Measurements from ENCODE around the gene CD300LF. TPM values are rescaled to one million over a fixed set of nuclear protein-coding genes. Genes with fewer than 3 reads are reported as not detected.

Gene CD300LF
- total RNA-seq, 2 donors from 2014 or later: 2.2 TPM; not detected in 1

GRCh38 chr17:74742978-74743545 lies 30.3 kb upstream of the CD300LF start:
- Mint-ChIP-seq H3K27ac (peak overlapping the region; percentile 74 to 76), H3K27me3 (no peaks in the 10 kb centered on the region), H3K4me3 (peak overlapping the region; percentile 72), H3K4me1 (ENCODE audit: low read depth in 2 of 2) (peaks cover 59 to 66% of the 10 kb centered on the region in 2 donors), H3K9me3 (no peaks in the 10 kb centered on the region), H3K36me3 (no peaks in the 10 kb centered on the region)
- DNase-seq (ENCODE audit: low spot score) (peak; percentile 34), ATAC-seq (no peak)

DNA sequence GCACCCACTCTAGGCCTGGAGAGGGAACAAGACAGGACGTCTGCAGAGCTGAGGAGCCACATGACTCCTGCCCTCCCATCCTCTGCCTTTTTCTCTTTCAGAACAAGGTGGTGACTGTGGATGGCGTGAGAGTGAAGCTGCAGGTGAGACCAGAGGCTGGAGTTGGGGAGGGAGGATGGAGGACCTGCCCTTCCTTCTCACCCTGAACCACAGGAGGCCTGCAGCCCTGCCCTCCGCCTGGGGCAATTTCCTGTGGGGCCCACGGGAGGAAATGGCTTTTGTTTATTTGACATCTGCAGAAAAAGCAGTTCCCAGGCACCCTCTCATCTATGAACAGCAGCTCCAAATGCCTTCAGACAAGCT lies 29.4 kb upstream of the CD300LF start:
- H3K36me3 Mint-ChIP-seq: no peaks in the 10 kb centered on the region
- peak overlapping the region; percentile 72 for H3K4me3 Mint-ChIP-seq
- DNase-seq (ENCODE audit: low spot score) (peak; percentile 80), ATAC-seq (peak; percentile 45 to 55)
- peak overlapping the region; percentile 74 to 76 for H3K27ac Mint-ChIP-seq
- no peaks in the 10 kb centered on the region for H3K9me3 Mint-ChIP-seq
- H3K4me1 Mint-ChIP-seq (ENCODE audit: low read depth in 2 of 2): peaks cover 66 to 71% of the 10 kb centered on the region in 2 donors
- no peaks in the 10 kb centered on the region for H3K27me3 Mint-ChIP-seq

GRCh38 chr17:74740641-74741387 lies 28.1 kb upstream of the CD300LF start:
- no peak for ATAC-seq

DNA sequence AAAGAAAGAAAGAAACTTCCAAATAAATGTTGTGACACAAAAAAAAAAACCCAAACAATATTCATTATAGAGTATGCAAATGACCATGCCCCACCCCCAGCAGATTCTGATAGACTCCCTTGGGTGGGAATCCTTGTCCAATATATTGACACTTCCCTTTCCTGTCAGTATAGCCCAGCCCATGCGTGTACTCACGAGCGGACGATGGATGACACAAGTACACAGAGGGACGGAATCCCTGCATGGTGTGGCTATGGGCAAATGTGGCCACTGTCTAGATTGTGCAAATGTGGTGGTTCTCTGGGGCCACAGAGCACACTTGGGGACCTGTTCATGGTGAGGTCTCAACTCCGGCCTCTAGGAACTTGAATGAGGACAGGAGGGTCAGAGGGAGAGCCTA lies 27.4 kb upstream of the CD300LF start:
- peaks cover 66 to 68% of the 10 kb centered on the region in 2 donors for H3K4me1 Mint-ChIP-seq (ENCODE audit: low read depth in 2 of 2)
- no peak for ATAC-seq
- H3K4me3 Mint-ChIP-seq: peak overlapping the region; percentile 66
- peaks cover 0 to 2% of the 10 kb centered on the region in 2 donors for H3K27me3 Mint-ChIP-seq
- H3K27ac Mint-ChIP-seq: peak overlapping the region; percentile 5 to 68
- no peaks in the 10 kb centered on the region for H3K9me3 Mint-ChIP-seq
- DNase-seq (ENCODE audit: low spot score): peak; percentile 22
- no peaks in the 10 kb centered on the region for H3K36me3 Mint-ChIP-seq

More at GRCh38 chr17:74740641-74741387, 28.1 kb upstream of the CD300LF start:
- H3K4me1 Mint-ChIP-seq (ENCODE audit: low read depth in 2 of 2): peaks cover 66 to 68% of the 10 kb centered on the region in 2 donors
- H3K4me3 Mint-ChIP-seq: peak overlapping the region; percentile 66
- H3K36me3 Mint-ChIP-seq: no peaks in the 10 kb centered on the region
- H3K27ac Mint-ChIP-seq: peak overlapping the region in 1 of 2 donors; percentile 76
- H3K9me3 Mint-ChIP-seq: no peaks in the 10 kb centered on the region
- DNase-seq (ENCODE audit: low spot score): peak; percentile 37
- peaks cover 0 to 2% of the 10 kb centered on the region in 2 donors for H3K27me3 Mint-ChIP-seq

DNA sequence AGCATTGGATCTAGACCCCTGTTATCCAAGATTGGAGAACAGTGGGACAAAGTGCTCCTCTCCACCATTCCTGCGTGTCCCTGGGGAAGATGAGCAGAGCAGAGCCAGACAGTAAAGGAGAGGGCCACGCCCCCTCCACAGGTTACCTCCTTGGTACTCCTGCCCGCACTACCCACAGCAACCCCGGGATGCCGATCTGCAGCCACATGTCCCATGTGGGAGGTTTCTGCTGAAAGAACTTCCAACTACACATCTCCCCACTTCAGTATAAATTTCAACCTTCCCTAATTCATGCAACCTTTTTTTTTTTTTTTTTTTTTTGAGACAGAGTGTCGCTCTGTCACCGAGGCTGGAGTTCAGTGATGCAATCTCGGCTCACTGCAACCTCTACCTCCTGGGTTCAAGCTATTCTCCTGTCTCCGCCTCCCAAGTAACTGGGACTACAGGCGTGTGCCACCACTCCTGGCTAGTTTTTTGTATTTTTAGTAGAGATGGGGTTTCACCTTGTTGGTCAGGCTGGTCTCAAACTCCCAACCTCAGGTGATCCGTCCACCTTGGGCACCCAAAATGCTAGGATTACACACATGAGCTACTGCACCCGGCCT lies 26.6 kb upstream of the CD300LF start:
- DNase-seq (ENCODE audit: low spot score) (peak; percentile 40), ATAC-seq (no peak)
- no peaks in the 10 kb centered on the region for H3K9me3 Mint-ChIP-seq
- peaks cover 7 to 8% of the 10 kb centered on the region in 2 donors for H3K27me3 Mint-ChIP-seq
- peak overlapping the region; percentile 77 for H3K4me3 Mint-ChIP-seq
- H3K4me1 Mint-ChIP-seq (ENCODE audit: low read depth in 2 of 2): peaks cover 60 to 62% of the 10 kb centered on the region in 2 donors
- H3K36me3 Mint-ChIP-seq: no peaks in the 10 kb centered on the region
- peak overlapping the region; percentile 41 to 60 for H3K27ac Mint-ChIP-seq

- Mint-ChIP-seq H3K9me3 (no peaks in the 10 kb centered on the region), H3K4me1 (ENCODE audit: low read depth in 2 of 2) (peaks cover 50 to 52% of the 10 kb centered on the region in 2 donors), H3K4me3 (peak overlapping the region; percentile 77), H3K27ac (peak overlapping the region; percentile 41 to 60), H3K36me3 (no peaks in the 10 kb centered on the region), H3K27me3 (peaks cover 11% of the 10 kb centered on the region in 2 donors)
- ATAC-seq (peak; percentile 89 to 90), DNase-seq (ENCODE audit: low spot score) (peak; percentile 90)
These were observed 25.6 kb upstream of the CD300LF start for GRCh38 chr17:74738051-74738996.

DNA sequence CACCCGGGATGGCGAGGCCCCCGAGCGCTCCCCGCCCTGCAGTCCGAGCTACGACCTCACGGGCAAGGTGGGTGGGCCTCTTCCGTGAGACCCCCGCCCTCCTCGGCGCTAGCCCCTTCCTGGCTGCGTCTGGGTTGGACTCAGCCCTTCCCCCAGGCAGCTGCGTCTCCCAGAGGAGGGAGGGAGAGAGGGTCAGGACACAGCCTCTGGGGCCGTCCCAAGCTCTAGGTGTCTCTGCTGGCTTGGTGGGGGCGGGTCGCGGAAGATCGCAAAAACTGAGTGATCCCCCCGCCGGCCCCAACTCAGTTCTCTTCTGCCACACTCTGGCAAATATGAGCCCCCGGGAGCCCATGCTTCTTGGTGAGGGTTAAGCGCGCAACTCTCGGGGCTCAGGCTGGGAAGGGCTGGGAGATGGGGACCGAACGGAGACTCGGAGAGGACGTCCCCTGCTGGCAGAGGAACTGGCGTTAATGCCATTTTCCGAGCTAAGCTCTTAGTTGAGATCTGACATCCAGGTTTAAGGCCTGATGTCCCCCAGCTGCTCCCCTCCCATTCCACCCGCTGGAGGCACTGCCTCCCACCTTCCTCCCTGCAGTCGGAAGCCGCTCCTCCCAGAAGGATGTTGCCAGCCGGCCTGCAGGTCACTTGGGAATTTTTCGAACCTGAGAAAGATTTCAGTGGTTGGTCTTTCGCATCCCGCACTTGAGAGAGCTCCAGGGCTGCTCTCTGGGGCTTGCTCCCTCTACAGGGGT lies 24.8 kb upstream of the CD300LF start:
- ATAC-seq (no peak), DNase-seq (ENCODE audit: low spot score) (peak; percentile 59)
- Mint-ChIP-seq H3K27me3 (peaks cover 11% of the 10 kb centered on the region in 2 donors), H3K9me3 (no peaks in the 10 kb centered on the region), H3K36me3 (no peaks in the 10 kb centered on the region), H3K4me3 (peak overlapping the region; percentile 77), H3K27ac (peak overlapping the region; percentile 41 to 60), H3K4me1 (ENCODE audit: low read depth in 2 of 2) (peaks cover 43 to 44% of the 10 kb centered on the region in 2 donors)

DNA sequence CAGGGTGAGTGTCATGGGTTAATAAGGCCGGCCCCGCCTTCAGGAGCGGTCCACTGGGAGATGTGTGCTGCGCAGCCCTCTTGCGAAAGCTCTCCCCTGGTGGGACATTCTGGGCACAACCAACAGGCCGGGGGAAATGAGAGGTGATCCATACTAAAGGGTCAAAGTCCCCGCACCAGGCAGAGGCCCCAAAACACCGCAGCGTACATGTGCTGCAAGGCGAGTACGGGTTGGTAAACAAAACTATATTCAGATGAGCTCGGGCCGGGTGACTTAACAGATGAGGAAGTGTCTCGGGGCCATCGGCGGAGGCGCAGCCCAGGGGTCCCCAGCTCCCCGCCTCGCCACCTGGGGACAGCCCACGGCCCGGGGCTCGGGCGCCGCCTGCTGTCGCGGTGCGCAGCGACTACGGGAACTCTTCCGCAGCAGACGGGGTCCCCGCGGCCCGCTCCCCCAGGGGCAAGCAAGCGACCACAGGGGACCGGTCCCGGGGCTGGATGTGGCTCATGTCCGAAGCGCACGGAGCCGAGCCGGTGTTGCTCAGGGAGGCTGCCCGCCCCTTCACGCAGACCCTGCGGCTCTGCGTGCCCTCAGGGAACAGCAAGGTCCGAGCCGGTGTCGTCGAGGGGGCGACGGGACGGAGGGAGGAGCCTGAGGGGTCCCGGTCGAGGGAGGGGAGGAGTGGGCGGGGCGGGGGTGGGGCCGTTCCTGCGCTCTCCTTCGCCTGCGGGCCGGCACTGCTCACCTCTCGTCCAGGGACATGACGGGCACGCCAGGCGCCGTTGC lies 24.0 kb upstream of the CD300LF start, which contains the start of gene RAB37:
TSS of gene RAB37 (plus strand) at position 744 of the 786 bp plus-strand sequence. CDS start at position 761, 17 bp downstream.
- peaks cover 11% of the 10 kb centered on the region in 2 donors for H3K27me3 Mint-ChIP-seq
- peak within 1 kb of the TSS; percentile 41 to 60 for H3K27ac Mint-ChIP-seq
- ATAC-seq: peak; percentile 44 to 50
- peaks cover 36% of the 10 kb centered on the region in 2 donors for H3K4me1 Mint-ChIP-seq (ENCODE audit: low read depth in 2 of 2)
- H3K9me3 Mint-ChIP-seq: no peaks in the 10 kb centered on the region
- no peaks in the 10 kb centered on the region for H3K36me3 Mint-ChIP-seq
- peak within 1 kb of the TSS; percentile 81 for H3K4me3 Mint-ChIP-seq
- DNase-seq (ENCODE audit: low spot score): peak; percentile 62

DNA sequence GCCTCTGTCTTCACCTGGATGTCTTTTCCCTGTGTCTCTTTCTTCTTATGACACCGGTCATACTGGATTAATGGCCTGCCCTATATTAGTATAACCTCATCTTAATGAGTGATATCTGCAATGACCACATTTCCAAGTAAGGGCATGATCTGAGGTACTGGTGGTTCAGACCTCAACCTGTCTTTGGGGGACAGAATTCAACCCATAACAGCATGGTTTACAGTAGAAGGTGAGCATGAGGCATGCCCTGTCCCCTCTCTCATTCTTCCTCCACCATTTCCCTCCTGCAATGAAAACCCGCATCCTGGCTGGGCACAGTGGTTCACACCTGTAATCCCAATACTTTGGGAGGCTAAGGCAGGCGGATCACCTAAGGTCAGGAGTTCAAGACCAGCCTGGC lies 21.5 kb upstream of the CD300LF start:
- ATAC-seq: no peak
- Mint-ChIP-seq H3K36me3 (no peaks in the 10 kb centered on the region), H3K27ac (no peak overlapping the region), H3K27me3 (peaks cover 11% of the 10 kb centered on the region in 2 donors), H3K4me3 (no peak overlapping the region), H3K4me1 (ENCODE audit: low read depth in 2 of 2) (peaks cover 26 to 31% of the 10 kb centered on the region in 2 donors), H3K9me3 (no peaks in the 10 kb centered on the region)
- DNase-seq (ENCODE audit: low spot score): no peak

GRCh38 chr17:74733365-74734122 lies 20.8 kb upstream of the CD300LF start:
- Mint-ChIP-seq H3K4me3 (no peak overlapping the region), H3K4me1 (ENCODE audit: low read depth in 2 of 2) (peaks cover 19 to 24% of the 10 kb centered on the region in 2 donors), H3K27me3 (peaks cover 11% of the 10 kb centered on the region in 2 donors), H3K27ac (no peak overlapping the region), H3K9me3 (no peaks in the 10 kb centered on the region), H3K36me3 (no peaks in the 10 kb centered on the region)
- ATAC-seq: no peak
- DNase-seq (ENCODE audit: low spot score): no peak

DNA sequence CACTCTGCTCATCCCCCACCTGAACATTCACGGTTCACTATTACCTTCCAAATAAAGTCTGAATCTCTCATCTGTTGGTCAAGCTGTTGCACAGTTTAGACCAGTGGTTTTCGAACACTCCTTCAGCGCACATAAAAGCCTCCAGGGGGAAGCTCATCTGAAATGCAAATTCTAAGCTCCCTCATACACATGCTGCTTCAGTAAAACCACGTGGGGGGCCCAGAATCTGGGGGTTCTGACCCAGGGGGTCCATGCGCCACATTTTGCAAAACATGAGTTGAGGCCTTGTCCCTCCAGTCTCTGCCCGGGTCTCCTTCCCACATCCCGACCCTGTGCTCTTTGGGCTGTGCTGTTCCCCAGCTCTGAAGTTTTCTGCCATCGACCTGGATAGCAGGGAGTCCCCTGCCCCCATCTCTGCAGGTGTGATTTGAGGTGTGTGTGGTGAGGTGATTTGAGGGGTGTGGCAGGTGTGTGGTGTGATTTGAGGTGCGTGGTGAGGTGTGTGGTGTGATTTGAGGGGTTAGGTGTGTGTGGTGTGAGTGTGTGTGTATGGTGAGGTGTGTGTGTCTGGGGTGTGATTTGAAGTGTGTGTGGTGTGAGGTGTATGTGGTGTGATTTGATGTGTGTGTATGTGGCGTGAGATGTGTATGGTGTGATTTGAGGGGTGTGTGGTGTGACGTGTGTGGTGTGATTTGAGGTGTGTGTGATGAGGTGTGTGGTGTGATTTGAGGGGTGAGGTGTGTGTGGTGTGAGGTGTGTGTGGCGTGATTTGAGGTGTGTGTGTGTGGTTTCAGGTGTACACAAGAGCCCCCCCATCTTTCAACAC lies 19.5 kb upstream of the CD300LF start:
- no peak overlapping the region for H3K27ac Mint-ChIP-seq
- no peak for ATAC-seq

More for the DNA sequence above, 19.5 kb upstream of the CD300LF start:
- no peak for DNase-seq (ENCODE audit: low spot score)
- H3K9me3 Mint-ChIP-seq: no peaks in the 10 kb centered on the region
- H3K36me3 Mint-ChIP-seq: no peaks in the 10 kb centered on the region
- H3K27me3 Mint-ChIP-seq: peaks cover 11% of the 10 kb centered on the region in 2 donors
- H3K4me1 Mint-ChIP-seq (ENCODE audit: low read depth in 2 of 2): peaks cover 8 to 15% of the 10 kb centered on the region in 2 donors
- no peak overlapping the region for H3K4me3 Mint-ChIP-seq
